HG03064 (cell line): ENCODE data around the gene RETN.

ENCODE experiments used
- ATAC-seq: cut with Tn5 transposase; IDR thresholded peaks from one replicate; pipeline ENCODE4 v1.9.1; 2021; ENCODE audit warnings: low read depth; ENCODE audit not compliant: unreplicated experiment

RETN gene

DNA sequence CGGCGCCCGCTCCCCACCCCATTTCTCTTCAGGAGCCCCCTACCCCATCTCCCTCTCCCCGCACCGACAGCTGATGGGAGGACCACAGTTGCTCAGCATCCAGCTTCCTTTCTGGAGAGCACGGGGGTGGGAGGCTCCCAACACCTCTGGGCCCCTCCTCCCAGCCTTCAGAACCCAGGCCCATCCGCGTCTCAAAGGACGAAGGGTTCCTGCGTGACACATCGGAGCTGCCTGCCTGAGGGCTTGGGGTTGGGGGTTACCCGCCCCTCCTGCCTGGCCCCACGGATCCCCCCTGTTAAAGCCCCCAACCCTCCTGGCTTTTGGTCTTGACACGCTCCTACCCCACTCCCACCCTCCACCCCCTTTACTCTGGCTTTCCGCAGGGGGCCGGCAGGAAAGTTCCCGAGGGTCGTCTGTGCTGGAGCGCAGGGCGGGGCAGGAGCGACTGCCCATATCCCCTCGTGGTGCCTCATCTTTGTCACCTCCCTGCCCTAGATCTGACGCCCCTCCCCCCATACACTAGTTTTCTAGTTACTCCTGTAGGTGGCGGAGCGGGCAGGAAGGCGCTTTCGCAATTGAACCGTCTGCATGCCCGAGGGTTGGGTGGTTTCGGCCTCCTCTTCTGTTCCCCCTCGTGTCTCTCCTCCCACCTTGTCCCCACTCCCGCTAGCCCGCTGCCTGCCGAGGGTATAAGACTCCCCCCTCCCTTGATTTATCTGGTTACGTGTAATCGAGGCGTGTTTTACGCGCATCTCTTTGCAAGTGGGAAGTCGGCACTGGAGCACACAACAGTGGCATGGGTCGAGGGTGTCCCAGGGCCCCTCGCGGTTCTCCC is 12.7 kb downstream of the RETN start:
- no peak for ATAC-seq

DNA sequence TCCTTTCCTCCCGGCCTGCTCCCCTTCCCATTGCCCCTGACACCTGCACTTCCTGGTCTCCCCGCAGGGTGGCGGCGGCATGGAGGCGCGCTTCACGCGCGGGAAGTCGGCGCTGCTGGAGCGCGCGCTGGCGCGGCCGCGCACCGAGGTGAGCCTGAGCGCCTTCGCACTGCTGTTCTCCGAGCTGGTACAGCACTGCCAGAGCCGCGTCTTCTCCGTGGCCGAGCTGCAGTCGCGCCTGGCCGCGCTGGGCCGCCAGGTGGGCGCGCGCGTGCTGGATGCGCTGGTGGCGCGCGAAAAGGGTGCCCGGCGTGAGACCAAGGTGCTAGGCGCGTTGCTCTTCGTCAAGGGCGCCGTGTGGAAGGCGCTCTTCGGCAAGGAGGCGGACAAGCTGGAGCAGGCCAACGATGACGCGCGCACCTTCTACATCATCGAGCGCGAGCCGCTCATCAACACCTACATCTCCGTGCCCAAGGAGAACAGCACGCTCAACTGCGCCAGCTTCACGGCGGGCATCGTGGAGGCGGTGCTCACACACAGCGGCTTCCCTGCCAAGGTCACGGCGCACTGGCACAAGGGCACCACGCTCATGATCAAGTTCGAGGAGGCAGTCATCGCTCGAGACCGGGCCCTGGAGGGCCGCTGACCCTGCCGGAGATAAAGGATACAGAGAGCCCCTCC is 13.5 kb downstream of the RETN start:
- no peak for ATAC-seq

DNA sequence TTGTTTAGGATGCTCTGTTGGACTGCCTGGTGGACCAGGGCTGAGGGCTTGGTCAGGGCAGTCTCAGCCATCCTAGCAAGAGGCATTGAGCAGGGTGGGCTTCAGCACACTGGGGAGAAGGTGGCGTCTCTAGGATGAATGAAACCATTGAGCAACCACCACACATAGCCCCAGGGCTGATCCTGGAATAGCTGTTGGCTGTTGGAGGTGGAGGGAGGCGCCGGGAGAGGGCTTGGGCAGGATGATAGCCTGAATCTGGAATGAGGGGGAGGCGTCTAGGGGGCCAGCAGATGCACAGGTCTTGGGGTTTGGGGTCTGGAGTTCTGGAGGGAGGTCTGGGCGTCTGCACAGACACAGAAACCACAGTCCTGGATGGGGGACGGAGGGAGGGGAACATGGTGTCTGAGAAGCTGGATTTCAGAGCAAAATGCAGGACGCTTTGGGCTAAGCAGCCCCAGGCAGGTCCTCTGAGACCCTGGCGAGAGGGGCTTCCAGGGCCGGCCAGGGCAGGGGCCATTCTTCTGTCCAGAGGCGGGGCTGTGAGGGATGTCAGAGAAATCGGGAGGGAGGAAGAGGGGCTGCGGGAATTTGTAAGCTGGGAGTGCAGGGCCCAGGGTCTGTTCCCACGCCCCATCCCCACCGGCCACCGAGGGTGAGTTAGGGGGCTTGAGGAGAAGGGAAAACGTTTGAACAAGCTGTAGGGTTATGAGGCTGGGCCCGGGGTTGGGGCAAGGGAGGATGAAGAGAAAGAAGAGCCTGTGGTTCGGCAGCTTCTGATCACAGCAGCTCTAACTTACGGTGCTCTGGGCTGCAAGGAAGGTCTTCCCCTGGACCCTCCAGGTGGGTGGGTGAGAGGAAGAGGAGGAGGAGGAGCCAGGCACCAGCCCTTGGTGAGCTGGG is 16.9 kb downstream of the RETN start:
- ATAC-seq, result no peak

DNA sequence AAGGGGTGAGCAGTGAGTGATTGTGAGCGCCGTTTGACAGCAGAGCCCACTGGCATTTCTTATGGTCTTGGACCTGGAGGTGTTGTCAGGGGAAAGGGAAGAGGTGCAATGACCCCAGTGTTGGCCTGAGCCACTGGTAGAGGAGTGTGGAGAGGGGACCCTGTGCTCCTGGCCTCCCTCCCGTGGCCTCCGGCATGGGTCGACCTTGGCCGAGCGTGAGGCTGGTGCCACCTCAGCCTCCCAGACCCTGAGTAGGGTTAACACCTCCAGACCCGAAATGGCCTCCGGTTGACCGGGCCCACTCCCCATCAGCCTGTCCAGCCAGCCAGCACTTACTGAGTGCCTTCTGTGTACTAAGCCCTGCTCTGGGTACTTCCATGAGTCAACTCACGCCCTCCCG is 18.3 kb downstream of the RETN start:
- ATAC-seq, result no peak

DNA sequence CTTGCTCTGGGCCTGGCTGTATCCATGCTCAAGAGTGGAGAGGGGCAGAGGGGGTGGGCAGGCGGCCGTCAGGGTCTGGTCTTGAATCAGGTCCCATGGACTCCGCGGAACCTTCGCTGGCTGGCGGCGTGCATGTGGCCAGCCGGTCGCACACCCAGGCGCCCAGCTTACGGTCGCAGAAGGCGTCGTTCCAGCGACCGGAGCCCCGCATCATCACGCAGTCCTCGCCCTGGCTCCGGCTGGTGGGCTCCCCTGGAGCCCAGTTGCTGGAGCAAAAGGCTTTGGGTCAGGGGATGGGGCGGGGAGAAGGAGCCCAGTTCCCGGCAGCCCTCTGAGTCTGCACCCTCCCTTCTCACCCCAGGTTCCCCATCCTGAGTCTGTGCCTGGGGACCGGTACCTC is 20.3 kb downstream of the RETN start:
- no peak for ATAC-seq

DNA sequence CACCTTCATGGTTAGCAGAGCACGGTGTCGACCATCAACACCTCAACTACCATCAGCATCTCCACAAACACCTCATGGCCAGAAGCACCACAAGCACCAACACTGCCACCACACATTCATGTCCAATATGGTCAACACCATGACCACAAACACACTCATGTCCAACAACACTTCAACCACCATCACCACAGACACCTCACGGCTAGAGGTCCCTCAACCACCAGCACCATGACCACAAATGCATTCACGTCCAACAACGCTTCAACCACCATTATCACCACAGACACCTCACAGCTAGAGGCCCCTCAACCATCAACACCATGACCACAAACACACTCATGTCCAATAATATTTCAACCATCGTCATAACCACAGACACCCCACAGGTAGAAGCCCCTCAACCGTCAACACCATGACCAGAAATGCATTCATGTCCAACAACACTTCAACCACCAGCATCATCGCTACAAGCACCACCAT is 22.0 kb downstream of the RETN start:
- no peak for ATAC-seq

DNA sequence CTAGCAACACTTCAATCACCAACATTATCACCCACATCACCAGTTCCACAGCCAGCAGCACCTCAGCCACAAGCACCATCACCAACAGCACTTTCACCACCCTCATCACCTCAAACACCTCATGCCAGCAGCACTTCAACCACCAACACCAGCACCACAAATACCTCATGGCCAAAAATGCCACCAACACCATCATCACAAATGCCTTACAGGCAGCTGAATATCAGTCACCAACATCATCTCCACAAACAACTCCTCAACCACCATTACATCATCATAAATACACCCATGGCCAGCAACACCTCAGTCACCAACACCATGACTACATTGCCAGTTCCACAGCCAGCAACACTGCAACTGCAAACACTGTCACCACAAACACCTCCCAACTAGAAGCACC is 22.6 kb downstream of the RETN start:
- ATAC-seq, result no peak

DNA sequence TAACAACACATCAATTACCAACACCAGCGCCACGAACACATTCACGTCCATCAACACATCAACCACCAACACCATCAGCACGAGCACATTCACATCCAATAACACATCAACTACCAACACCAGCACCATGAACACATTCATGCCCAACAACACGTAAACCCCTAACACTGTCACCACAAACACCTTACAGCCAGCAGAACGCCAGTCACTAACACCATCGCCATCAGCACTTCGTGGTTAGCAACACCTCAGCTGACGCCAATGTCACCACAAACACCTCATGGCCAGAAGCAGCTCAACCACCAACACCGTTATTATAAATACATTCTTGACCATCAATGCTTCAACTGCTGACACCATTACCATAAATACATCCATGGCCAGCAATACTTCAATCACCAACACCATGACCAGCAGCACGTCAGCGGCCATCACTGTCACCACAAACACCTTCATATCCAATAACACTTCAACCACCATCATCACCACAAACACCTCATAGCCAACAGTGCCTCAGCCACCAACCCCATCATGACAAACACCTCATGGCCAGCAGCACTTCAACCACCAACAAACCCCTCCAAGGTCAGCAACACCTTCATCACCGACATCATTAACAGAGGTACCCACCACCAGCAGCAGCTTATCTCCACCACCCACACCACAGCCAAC is 23.7 kb downstream of the RETN start:
- no peak for ATAC-seq

DNA sequence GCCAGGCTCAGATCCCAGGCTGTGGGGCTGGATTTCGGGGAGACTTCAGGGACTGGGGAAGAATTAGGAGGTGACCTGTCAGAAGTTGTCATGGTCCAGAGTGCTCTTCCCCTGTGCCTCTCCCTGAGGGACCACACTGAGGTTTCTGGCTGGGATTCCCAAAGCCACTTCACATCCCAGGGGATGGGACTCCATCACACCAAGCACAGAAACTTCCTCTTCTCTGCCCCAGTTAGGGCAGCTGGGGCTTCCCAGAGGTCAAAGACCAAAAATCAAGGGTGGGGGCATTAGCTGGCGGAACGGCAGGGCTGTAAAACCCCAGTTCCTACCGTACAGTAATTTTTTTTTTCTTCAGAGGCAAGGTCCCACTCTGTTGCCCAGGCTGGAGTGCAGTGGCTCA is 25.6 kb downstream of the RETN start:
- ATAC-seq, result no peak

DNA sequence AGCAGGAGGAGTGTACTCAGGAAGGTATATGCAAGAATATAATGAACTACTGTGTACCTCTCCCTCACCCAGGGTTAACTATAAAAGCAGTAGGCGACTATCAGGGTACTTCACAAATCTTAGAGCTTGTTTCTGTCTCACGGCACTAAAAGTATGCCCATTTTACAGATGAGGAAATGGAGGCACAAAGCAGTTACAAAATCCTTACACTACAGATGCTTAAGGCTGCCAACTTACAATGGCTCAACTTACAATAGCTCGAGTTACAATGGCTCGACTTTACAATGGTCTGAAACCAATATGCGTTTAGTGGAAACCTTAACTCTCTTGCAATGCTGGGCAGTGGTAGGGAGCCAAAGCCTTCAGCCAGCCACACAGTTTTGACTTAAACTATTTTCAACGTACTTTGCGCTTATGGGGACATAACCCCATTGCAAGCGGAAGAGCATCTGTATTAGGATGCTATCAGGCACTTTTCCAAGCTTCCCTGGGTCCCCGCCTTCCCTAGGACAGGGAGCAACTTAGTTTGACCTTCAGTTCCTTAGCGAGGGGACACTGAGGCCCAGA is 29.0 kb downstream of the RETN start:
- no peak for ATAC-seq

DNA sequence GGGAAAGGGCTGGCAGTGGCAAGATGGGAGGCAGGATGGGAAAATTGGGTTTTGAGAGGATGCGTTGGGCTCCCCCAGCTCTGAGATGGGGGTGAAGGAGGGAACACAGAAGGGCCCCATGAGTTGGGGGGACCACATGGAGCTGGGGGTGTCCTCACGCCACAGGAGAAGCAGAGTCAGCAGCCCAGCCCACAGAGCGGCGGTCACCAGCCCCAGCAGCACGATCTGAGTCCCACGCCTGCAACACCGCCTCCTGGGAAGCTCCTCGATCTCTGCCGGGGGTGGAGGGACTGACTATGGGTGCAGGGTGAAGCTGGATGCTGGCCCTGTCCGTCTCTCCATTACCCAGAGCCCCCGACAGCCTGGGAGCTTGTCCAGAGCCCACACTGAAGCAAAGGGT is 29.7 kb downstream of the RETN start:
- ATAC-seq, result no peak

DNA sequence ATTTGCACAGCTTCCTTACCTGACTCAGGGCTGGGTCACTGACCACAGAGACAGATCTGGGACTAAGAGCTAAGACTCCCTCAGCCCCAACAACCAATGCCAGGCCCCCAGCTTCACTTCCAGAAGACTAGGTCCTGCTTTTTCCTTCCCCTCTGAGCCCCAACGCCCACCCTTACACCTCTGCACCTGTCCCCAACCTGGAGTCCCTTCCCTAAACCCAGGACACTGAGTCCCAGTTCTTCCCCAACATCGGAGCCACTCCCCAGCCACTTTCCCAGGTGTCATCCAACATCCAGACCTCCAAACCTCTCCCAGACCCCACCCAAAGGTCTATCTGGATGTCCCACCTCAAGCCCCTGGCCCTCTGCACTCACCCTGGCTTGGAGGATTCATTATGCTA is 30.2 kb downstream of the RETN start:
- ATAC-seq, result no peak

DNA sequence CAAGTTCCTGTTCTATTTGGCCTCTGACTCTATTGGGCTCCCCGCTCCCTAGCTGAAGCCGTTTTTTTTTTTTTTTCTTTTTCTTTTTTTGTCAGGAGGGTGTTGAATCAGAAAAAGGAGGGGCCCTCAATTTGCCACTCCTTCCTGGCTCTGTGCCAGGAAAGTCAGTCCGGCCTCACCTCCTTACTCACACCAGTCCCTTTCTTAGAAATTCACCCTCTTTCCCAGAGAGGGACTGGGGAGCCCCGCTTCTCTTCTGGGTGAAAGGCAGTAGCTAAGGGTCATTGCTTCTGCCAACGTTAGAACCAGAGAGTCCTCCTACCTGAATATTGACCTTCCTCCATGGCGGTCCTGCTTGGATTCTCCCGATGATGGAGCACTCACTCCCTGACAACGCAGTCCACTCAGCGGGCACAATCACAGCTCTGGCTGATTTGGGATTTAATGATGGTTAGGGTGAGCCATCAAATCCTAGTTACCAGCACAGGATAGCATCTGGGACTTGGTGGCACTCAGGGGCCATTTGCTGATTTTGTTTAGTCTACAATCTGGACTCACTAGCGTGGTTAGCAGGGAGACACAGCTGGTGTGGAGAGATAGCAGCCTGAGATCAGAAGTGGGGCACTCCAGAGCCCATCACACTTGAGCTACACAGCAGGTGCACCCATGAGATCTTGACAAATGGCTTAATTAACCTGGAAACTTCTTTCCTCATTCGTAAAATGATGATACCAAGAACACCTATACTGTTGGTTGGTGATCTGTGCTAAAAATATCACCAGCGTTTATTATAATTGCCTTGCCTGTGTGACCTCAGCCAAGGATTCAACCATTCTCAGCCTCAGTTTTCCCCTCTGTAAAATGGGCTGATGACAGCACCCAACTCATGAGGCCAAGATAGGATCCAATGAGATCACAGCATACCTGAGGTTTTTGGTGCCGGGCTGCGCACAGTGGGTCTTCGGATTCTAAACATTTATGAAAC is 30.9 kb downstream of the RETN start:
- ATAC-seq, result no peak

DNA sequence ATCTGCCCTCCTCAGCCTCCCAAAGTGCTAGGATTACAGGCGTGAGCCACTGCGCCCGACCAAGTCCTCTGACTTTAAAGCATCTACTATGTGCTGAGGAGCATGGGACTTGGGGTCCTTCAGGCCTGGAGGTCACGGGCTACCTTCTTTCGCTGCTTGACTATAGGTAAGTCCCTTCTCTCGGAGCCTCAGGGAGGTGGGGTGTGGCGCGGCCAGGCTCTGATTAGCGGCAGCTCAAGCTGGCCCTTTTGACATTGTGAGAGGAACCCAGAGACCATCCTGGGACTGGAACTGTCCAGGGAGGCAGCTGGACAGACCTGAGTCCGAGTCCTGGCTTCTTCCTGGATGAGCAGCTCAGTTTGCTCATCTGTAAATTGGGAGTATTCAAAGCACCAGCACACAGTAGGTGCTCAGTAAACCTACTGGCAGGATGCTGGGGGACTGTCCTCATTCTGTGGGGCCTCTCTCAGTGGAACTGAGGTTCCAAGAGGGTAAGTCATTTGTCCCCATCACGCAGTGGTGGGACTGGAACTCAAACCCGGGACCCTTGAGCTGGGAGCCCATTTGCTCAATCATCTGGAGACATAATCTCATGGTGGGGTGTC is 32.3 kb downstream of the RETN start:
- no peak for ATAC-seq

DNA sequence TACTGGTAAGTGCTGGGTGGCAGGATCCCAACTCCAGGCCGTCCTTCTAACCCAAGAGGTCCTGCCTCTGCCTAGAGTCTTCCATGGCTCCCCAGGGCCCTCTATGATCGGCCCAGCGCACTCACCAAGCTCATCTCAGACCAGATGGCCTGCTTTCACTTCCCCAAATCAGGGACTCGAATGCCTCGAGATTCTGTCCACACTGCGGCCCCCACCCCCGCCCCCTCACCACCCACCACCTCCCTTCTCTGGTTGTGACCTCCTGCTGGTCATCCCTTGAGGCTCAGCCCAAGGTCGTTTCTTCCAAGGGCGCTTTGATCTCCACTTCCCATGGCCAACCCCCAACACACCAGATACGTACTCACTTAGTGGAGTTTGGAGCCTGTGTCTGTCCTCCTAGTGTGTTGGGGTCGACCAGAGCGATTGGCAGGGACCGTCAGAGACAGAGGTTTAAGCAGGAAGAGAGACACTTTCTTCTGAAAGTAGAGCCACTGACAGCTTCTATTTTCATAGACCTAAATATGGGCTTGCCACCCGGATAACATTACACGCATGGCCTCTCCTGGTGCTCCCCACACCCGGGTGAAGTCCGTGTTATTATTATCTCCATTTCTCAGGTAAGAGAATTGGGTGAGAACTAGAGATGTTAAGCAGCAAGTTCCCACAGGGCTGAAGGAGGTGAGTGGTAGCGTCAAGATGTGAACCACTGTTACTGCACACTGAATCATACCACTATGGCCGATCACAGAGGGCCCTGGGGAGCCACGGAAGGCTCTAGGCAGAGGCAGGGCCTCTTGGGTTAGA is 33.0 kb downstream of the RETN start, which contains the start of gene FCER2:
TSS of gene FCER2 (minus strand) at position 478 of the 804 bp plus-strand sequence. CDS start 2,371 bp downstream, outside the sequence.
- no peak for ATAC-seq

DNA sequence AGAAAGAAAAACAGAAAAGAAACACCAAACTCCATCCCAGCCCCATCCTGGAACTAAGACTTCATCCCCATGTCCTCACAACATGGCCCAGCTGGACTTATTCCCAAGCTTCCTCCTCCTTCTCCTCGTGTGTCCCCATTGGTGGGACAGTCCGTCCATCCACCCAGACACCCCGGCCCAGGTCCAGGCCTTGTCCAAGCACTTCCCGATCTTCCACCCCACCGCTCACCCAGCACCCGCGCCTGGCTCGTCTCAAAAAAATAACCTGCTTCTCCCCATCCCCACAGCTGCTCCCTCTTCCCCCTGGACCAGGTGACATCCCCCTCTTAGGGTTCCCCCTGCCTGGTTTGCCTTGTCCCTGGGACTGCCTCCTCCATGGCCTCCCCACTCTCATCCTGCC is 34.5 kb downstream of the RETN start:
- ATAC-seq, result no peak

DNA sequence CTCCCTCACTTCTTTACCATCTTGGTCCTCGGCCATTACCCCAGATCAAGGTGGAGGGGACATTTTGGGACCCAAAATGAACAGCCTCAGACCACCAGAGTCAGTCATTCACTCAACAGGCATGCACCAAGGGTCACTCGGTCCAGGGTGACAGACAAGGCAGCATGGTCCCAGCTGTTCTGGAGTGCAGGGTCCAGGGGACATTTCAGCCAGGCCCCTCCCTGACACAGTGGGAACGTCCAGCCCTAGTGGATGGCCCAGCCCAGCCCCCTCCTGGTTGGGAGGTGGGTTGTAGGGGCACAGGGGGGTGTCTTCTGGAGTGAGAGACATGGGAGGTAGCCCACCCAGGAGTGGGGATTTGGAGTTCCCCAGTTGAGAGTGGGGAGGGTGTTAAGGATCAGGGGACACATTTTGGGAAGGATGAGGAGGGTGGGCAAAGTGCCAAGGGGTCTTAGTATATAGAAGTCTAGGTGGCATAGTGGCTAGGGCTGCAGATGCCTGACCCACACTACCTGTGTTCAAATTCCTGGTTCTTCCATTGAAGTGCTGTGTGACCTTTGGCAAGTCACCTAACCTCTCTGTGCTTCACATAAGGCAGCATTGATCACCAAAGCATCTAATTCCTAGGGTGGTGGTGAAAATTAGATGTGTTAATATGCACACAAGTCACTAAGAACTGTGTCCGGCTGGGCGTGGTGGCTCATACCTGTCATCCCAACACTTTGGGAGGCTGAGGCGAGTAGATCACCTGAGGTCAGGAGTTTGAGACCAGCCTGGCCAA is 35.6 kb downstream of the RETN start:
- ATAC-seq, result no peak
